Liver (tissue), 9 donors: ENCODE results near the gene BUD13. TPM values are rescaled to one million over a fixed set of nuclear protein-coding genes. Genes with fewer than 3 reads are reported as not detected.

Experiments
- DNase-seq: peaks from one replicate; pipeline ENCODE4 v3.0.0-alpha.2; 2017; ENCODE audit warnings: low spot score
- H3K27ac ChIP-seq, 2 donors: one replicate each; pipeline ENCODE4 v1.7.0; 2013; ENCODE audit warnings: inconsistent platforms in 2 of 2, low read length in 2 of 2, control low read depth in 1 of 2, low read depth in 1 of 2, mild to moderate bottlenecking in 1 of 2
- H3K27me3 ChIP-seq, 4 donors: one replicate each; pipeline versions ENCODE4 v1.6.1 to v1.7.0; 2013; ENCODE audit warnings: low read length in 3 of 4, inconsistent platforms in 1 of 4, mild to moderate bottlenecking in 1 of 4, moderate library complexity in 1 of 4; ENCODE audit not compliant: control insufficient read depth in 4 of 4, insufficient read depth in 4 of 4
- H3K36me3 ChIP-seq, 4 donors: one replicate each; pipeline versions ENCODE4 v1.6.1 to v1.7.0; 2013; ENCODE audit warnings: low read length in 3 of 4, mild to moderate bottlenecking in 3 of 4, low read depth in 1 of 4, moderate library complexity in 1 of 4; ENCODE audit not compliant: control insufficient read depth in 4 of 4, insufficient read depth in 3 of 4
- H3K4me1 ChIP-seq, 4 donors: one replicate each; pipeline versions ENCODE4 v1.6.1 to v1.7.0; 2013; ENCODE audit warnings: low read length in 3 of 4, mild to moderate bottlenecking in 3 of 4, moderate library complexity in 1 of 4; ENCODE audit not compliant: control insufficient read depth in 4 of 4, insufficient read depth in 4 of 4
- H3K4me3 ChIP-seq, 3 donors: one replicate each; pipeline versions ENCODE4 v1.6.1 to v1.7.0; 2013; ENCODE audit warnings: low read length in 3 of 3, control low read depth in 1 of 3, low read depth in 1 of 3, mild to moderate bottlenecking in 1 of 3
- H3K9ac ChIP-seq, 2 donors: one replicate each; pipeline ENCODE4 v1.7.0; 2013; ENCODE audit warnings: low read length in 2 of 2, mild to moderate bottlenecking in 2 of 2, moderate library complexity in 2 of 2, control low read depth in 1 of 2, low read depth in 1 of 2
- H3K9me3 ChIP-seq, 4 donors: one replicate each; pipeline versions ENCODE4 v1.6.1 to v1.7.0; 2013; ENCODE audit warnings: low read length in 3 of 4; ENCODE audit not compliant: control insufficient read depth in 4 of 4
- ATF3 ChIP-seq: IDR thresholded peaks from 2 replicates; pipeline ENCODE4 v1.6.1; 2016; ENCODE audit warnings: antibody characterized with exemption
- CTCF ChIP-seq: fragments of 150-350 bp; IDR thresholded peaks from 2 replicates; pipeline ENCODE4 v1.5.1; 2017; ENCODE audit warnings: improper control_type of control experiment, low read depth, low read length; ENCODE audit not compliant: missing input control
- EGR1 ChIP-seq, 2 donors: IDR thresholded peaks; 2 replicates each; pipeline ENCODE4 v1.6.1; 2016 to 2018; ENCODE audit warnings: antibody characterized with exemption in 2 of 2, low read depth in 2 of 2
- FOXA1 ChIP-seq: IDR thresholded peaks from 2 replicates; pipeline ENCODE4 v1.6.1; 2016; ENCODE audit warnings: antibody characterized with exemption
- FOXA2 ChIP-seq: IDR thresholded peaks from 2 replicates; pipeline ENCODE4 v1.6.1; 2016; ENCODE audit warnings: antibody characterized with exemption
- GABPA ChIP-seq, 2 donors: IDR thresholded peaks in 1 of 2; conservative IDR thresholded peaks in 1 of 2; 2 replicates each; pipeline ENCODE4 v1.6.1; 2016; ENCODE audit warnings: antibody characterized with exemption in 2 of 2, mild to moderate bottlenecking in 1 of 2, moderate library complexity in 1 of 2
- HNF4G ChIP-seq: IDR thresholded peaks from 2 replicates; pipeline ENCODE4 v1.6.1; 2016; ENCODE audit warnings: antibody characterized with exemption
- JUND ChIP-seq, 2 donors: IDR thresholded peaks; 2 replicates each; pipeline ENCODE4 v1.6.1; 2016; ENCODE audit warnings: antibody characterized with exemption in 2 of 2
- NR2F2 ChIP-seq: IDR thresholded peaks from 2 replicates; pipeline ENCODE4 v1.6.1; 2016; ENCODE audit warnings: antibody characterized with exemption
- RAD21 ChIP-seq, 2 donors: IDR thresholded peaks; 2 replicates each; pipeline ENCODE4 v1.6.1; 2016; ENCODE audit warnings: antibody characterized with exemption in 2 of 2, mild to moderate bottlenecking in 2 of 2
- REST ChIP-seq: IDR thresholded peaks from 2 replicates; pipeline ENCODE4 v1.6.1; 2016; ENCODE audit warnings: antibody characterized with exemption, mild to moderate bottlenecking
- RXRA ChIP-seq, 2 donors: IDR thresholded peaks; 2 replicates each; pipeline ENCODE4 v1.6.1; 2017 to 2018; ENCODE audit warnings: antibody characterized with exemption in 2 of 2, mild to moderate bottlenecking in 1 of 2
- SP1 ChIP-seq: IDR thresholded peaks from 2 replicates; pipeline ENCODE4 v1.6.1; 2018; ENCODE audit warnings: antibody characterized with exemption, mild to moderate bottlenecking
- TAF1 ChIP-seq: conservative IDR thresholded peaks from 2 replicates; pipeline ENCODE4 v1.6.1; 2016; ENCODE audit warnings: antibody characterized with exemption, mild to moderate bottlenecking
- YY1 ChIP-seq: IDR thresholded peaks from 2 replicates; pipeline ENCODE4 v1.6.1; 2016; ENCODE audit warnings: antibody characterized with exemption, mild to moderate bottlenecking
- ZBTB33 ChIP-seq: IDR thresholded peaks from 2 replicates; pipeline ENCODE4 v1.6.1; 2016; ENCODE audit warnings: antibody characterized with exemption
- WGBS: extraction: QIAGEN DNeasy Blood & Tissue Kit; methylation state at CpG from one replicate; pipeline ENCODE4 v1.1.7; 2013; 5-methylcytosine and 5-hydroxymethylcytosine counted together
- polyA plus RNA-seq, 2 donors: library from polyadenylated mRNA; stranded (reverse) in 1 of 2; unstranded in 1 of 2; fragments of 200-250 nt in 1 of 2; fragments of >200 nt in 1 of 2; fragmentation: Nextera tagmentation in 1 of 2; extraction: Ambion mirVana in 1 of 2; gene quantifications; one replicate each; pipeline versions ENCODE4 v1.2.1 to v1.2.3, GENCODE V29; 2013 to 2015
- total RNA-seq, 2 donors: library from RNA; depleted of rRNA; stranded (reverse); fragments of >200 nt; gene quantifications; one replicate each; pipeline ENCODE4 v1.2.3, GENCODE V29; 2014
- donor health status: healthy.
- donor health status: healthy.
- donor health status: healthy.
- donor health status: healthy.
- donor health status: healthy.

BUD13 gene
- total and polyA plus RNA-seq, 4 donors, result 3.9 to 7.4 (median 5.1) TPM

GRCh38 chr11:116714902-116715301 is 57.9 kb downstream of the BUD13 start:
- Histone ChIP-seq H3K4me3 (no peak overlapping the region), H3K9ac (no peak overlapping the region), H3K4me1 (no peaks in the 10 kb centered on the region), H3K36me3 (no peaks in the 10 kb centered on the region), H3K27me3 (no peaks in the 10 kb centered on the region), H3K9me3 (no peaks in the 10 kb centered on the region), H3K27ac (no peak overlapping the region)
- no peak for DNase-seq
- 92% methylated on average over 9 of the region's 9 CpGs for WGBS
- no peak for TF ChIP-seq RAD21 (IDR thresholded peaks at IDR 0.05)
- TF ChIP-seq JUND (IDR thresholded peaks at IDR 0.05), result no peak
- no peak for TF ChIP-seq EGR1 (IDR thresholded peaks at IDR 0.05; ENCODE audit: low read depth in 2 of 2)
- TF ChIP-seq YY1, result no peak
- TF ChIP-seq FOXA1, result no peak
- TF ChIP-seq GABPA (IDR thresholded peaks at IDR 0.05 in 1 of 2, conservative IDR thresholded peaks at IDR 0.05 in 1 of 2), result no peak
- no peak for TF ChIP-seq NR2F2
- no peak for TF ChIP-seq SP1
- TF ChIP-seq FOXA2, result no peak
- no peak for TF ChIP-seq RXRA (IDR thresholded peaks at IDR 0.05)
- TF ChIP-seq ZBTB33, result no peak

- H3K4me3 ChIP-seq, result no peak overlapping the region
- no peaks in the 10 kb centered on the region for H3K27me3 ChIP-seq
- 91% methylated on average over 4 of the region's 4 CpGs for WGBS
- DNase-seq, result no peak
- H3K4me1 ChIP-seq, result peaks cover 0 to 3% (median 1%) of the 10 kb centered on the region in 4 donors
- no peak overlapping the region for H3K9ac ChIP-seq
- no peak for TF ChIP-seq ATF3
- TF ChIP-seq CTCF, result no peak
- TF ChIP-seq FOXA2, result no peak
- TF ChIP-seq RAD21 (IDR thresholded peaks at IDR 0.05), result no peak
- no peak for TF ChIP-seq HNF4G
- no peak for TF ChIP-seq TAF1
- TF ChIP-seq ZBTB33, result no peak
- TF ChIP-seq JUND (IDR thresholded peaks at IDR 0.05), result no peak
- TF ChIP-seq REST, result no peak
- no peak for TF ChIP-seq GABPA (IDR thresholded peaks at IDR 0.05 in 1 of 2, conservative IDR thresholded peaks at IDR 0.05 in 1 of 2)
- no peak for TF ChIP-seq YY1
- no peak for TF ChIP-seq NR2F2
- no peak for TF ChIP-seq FOXA1
- no peak for TF ChIP-seq RXRA (IDR thresholded peaks at IDR 0.05)
- no peak for TF ChIP-seq EGR1 (IDR thresholded peaks at IDR 0.05; ENCODE audit: low read depth in 2 of 2)
- H3K36me3 ChIP-seq, result no peaks in the 10 kb centered on the region
- H3K9me3 ChIP-seq, result no peaks in the 10 kb centered on the region
- H3K27ac ChIP-seq, result no peak overlapping the region
Observed at GRCh38 chr11:116712428-116712827, 60.4 kb downstream of the BUD13 start.
